Measurements from ENCODE around the gene GREM2. TPM values are rescaled to one million over a fixed set of nuclear protein-coding genes. Genes with fewer than 3 reads are reported as not detected.

GREM2 gene
- total RNA-seq, 1 donor from 2014 or later, result 1.1 TPM

DNA sequence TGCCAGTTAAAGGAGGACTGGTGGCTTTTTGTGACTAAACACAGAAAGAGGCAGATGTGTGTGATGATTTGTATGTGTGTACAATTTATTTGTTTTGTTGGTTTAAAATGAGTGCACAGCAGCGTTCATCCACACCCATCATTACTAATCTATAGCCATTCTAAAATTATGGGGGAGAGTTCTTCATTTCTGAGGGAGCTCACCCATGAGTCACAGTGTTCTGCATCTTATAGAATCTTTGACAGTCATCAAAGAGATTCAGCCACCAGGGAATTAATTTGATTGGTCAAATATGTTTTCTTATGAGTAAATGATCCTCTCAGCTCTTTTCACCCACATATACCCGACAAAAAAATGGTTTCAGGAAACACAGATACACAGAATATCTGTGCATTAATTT is 147.9 kb downstream of the GREM2 start:
- intact Hi-C loops (cut with micrococcal nuclease), result no loop called here

DNA sequence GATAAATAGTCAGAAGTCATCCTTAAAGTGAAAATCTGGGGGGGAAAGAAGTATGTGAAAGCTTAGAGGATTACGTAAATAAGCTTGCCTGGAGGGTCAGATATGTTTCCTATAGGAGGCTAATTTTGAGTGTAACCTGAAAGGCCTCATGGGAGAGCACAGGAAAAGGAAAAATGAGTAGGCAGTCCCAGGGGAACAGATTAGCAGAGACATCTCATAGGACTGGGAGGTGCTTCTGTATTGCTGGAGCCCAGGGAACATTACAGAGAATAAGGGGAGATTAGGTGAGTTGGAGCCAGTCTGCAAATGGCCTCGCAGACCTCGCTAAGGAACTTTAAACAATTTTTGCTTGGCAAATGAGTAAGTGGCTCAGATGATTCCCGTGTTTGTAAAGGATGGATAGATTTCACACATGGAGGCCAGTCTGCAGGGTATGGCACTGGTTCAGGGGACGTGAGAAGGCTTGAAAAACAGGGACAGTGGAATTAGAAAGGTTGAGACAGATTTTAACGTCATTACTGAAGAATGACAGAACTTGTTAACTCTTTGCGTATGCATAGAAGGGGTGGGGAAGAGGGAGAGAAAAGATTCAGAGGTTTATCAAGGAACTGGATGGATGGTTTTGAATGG is 149.1 kb downstream of the GREM2 start:
- intact Hi-C loops (cut with micrococcal nuclease), result no loop called here

DNA sequence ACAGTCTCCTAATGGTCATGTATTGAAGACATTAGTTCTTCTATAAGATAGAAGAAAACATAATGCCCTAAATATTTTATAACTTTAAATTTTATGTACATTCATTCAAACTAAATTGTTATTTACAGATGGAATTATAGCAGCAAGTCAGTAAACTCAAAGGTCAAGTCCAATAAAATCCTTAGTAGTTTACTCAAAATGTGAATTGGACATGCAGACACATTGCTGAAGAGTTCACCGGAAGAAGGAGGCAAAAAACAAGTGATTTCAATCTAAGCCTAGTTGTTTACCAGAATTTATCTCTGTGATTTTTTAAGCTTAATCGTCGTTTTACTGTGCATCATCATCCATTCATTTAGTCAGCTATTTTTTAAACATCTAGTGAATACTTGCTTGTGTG is 149.7 kb downstream of the GREM2 start:
- intact Hi-C loops (cut with micrococcal nuclease), result no loop called here

- intact Hi-C loops (cut with micrococcal nuclease), result no loop called here
Observed at GRCh38 chr1:240457203-240457602, 154.8 kb downstream of the GREM2 start.

DNA sequence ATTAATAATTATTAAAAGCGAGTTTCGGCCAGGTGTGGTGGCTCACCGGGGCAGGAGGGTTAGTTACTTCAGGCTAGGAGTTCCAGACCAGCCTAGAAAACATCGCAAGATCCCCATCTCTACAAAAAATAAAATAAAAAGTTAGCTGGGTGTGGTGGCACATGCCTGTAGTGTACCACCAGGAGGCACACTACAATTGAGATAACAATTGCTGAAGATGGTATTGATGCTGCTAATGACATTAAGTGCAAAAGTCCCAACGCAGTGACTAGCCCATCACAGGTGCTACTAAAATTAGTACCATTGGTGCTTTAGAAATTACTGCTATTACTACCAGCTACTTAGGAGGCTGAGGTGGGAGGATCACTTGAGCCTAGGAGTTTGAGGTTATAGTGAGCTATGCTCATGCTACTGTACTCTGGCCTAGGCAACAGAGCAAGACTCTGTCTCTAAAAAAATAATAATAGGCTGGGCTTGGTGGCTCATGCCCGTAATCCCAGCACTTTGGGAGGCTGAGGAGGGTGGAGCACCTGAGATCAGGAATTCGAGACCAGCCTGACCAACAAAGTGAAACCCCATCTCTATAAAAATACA is 156.6 kb downstream of the GREM2 start:
- intact Hi-C loops (cut with micrococcal nuclease), result loop anchor here (1.0 kb wide), 3 partner anchors 121 to 153 kb away; no protein-coding TSS in a partner anchor

- intact Hi-C loops (cut with micrococcal nuclease), result no loop called here
Observed at GRCh38 chr1:240445369-240445768, 166.6 kb downstream of the GREM2 start.

GRCh38 chr1:240441669-240442068 is 170.3 kb downstream of the GREM2 start:
- intact Hi-C loops (cut with micrococcal nuclease), result no loop called here

Data from T-helper 1 cell treated with Interleukin-12 subunit alpha and Interleukin-12 subunit beta and Interleukin-4 antibody, amounts not matched to agents 30 ng/mL and 1 ng/mL, for 36 hours (primary cell).